Right lung (tissue), 5 donors: ENCODE results near the gene CROCC. TPM values are rescaled to one million over a fixed set of nuclear protein-coding genes. Genes with fewer than 3 reads are reported as not detected.

Experiments used
- DNase-seq, 2 donors: peaks; one replicate each; pipeline ENCODE4 v3.0.0-alpha.2; 2013
- polyA plus RNA-seq, 5 donors: library from polyadenylated mRNA; unstranded; fragments of 120-200 nt; gene quantifications; one replicate each; pipeline versions ENCODE4 v1.2.1 to v1.2.3, GENCODE V29; 2013; ENCODE audit warnings: inconsistent platforms in 1 of 5, low replicate concordance in 1 of 5; ENCODE audit not compliant: insufficient read length in 5 of 5, insufficient read depth in 1 of 5

The CROCC gene
- polyA plus RNA-seq, 5 donors: 35.2 to 71.3 (median 54.3) TPM

GRCh38 chr1:16983649-16984048, 61.9 kb downstream of the CROCC start:
- no peak for DNase-seq

GRCh38 chr1:16984717-16985116, 63.0 kb downstream of the CROCC start:
- DNase-seq: peak in 1 of 2 donors; percentile 54

- DNase-seq: no peak
Measured at GRCh38 chr1:16986113-16986512, 64.4 kb downstream of the CROCC start.

- no peak for DNase-seq
Measured at GRCh38 chr1:16986560-16986959, 64.8 kb downstream of the CROCC start.

GRCh38 chr1:16986962-16987361, 65.2 kb downstream of the CROCC start:
- no peak for DNase-seq

- no peak for DNase-seq
Measured at GRCh38 chr1:16988210-16988609, 66.5 kb downstream of the CROCC start.

- DNase-seq: no peak
Measured at GRCh38 chr1:16989676-16990391, 68.1 kb downstream of the CROCC start.

GRCh38 chr1:16991571-16991970, 69.8 kb downstream of the CROCC start:
- no peak for DNase-seq

GRCh38 chr1:16992102-16992501, 70.4 kb downstream of the CROCC start:
- DNase-seq: no peak

- DNase-seq: no peak
Measured at GRCh38 chr1:16992675-16993074, 70.9 kb downstream of the CROCC start.

GRCh38 chr1:16993521-16994038, 71.8 kb downstream of the CROCC start:
- no peak for DNase-seq

- DNase-seq: no peak
Measured at GRCh38 chr1:16996845-16997244, 75.1 kb downstream of the CROCC start.

- no peak for DNase-seq
Measured at GRCh38 chr1:16998589-16998988, 76.9 kb downstream of the CROCC start.

GRCh38 chr1:16999863-17000262, 78.1 kb downstream of the CROCC start:
- no peak for DNase-seq

GRCh38 chr1:17001760-17002523, 80.2 kb downstream of the CROCC start:
- no peak for DNase-seq

- DNase-seq: no peak
Measured at GRCh38 chr1:17002524-17002902, 80.8 kb downstream of the CROCC start.

- DNase-seq: no peak
Measured at GRCh38 chr1:17004466-17005364, 83.0 kb downstream of the CROCC start.

- DNase-seq: no peak
Measured at GRCh38 chr1:17005365-17005740, 83.6 kb downstream of the CROCC start.

GRCh38 chr1:17007121-17007520, 85.4 kb downstream of the CROCC start:
- no peak for DNase-seq

GRCh38 chr1:17008208-17008855, 86.6 kb downstream of the CROCC start:
- DNase-seq: no peak

GRCh38 chr1:17009706-17010105, 88.0 kb downstream of the CROCC start:
- no peak for DNase-seq

GRCh38 chr1:17011092-17011438, 89.3 kb downstream of the CROCC start:
- no peak for DNase-seq
